Retinal pigment epithelial cell (primary cell): ENCODE data around the gene KISS1.

Experiments
- DNase-seq: peaks from one replicate; pipeline ENCODE4 v3.0.0-alpha.2; 2010; ENCODE audit warnings: low read depth
- H3K4me3 ChIP-seq: 2 replicates; pipeline ENCODE4 v1.5.1; 2011; ENCODE audit warnings: mild to moderate bottlenecking, low read length, control low read depth, moderate library complexity
- TF ChIP-seq, protein P1 (sequence below): conservative IDR thresholded peaks from 2 replicates; pipeline ENCODE4 v1.5.1; 2011; ENCODE audit warnings: low read depth, low read length, control low read depth, inconsistent platforms

The KISS1 gene

DNA sequence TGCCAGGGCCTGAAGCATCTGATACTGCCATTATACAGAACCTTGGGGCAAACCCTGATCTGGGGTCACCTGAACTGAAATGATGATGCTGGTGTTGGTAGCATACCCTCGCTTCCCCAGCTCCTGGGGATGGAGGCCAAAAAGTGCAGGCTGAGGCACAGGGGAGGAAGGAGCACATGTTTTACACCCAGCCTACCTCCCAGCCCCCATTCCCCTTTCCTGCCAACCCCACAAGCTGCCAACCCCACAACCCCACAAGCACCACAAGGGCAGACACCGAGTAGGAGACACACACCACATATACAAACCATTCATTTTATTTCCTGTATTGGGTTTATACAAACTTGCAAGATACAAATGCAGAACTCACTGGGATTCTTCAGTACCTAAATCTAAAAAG lies 22.3 kb upstream of the KISS1 start:
- H3K4me3 ChIP-seq: no peak overlapping the region
- no peak for DNase-seq
- TF ChIP-seq, protein P1, sequence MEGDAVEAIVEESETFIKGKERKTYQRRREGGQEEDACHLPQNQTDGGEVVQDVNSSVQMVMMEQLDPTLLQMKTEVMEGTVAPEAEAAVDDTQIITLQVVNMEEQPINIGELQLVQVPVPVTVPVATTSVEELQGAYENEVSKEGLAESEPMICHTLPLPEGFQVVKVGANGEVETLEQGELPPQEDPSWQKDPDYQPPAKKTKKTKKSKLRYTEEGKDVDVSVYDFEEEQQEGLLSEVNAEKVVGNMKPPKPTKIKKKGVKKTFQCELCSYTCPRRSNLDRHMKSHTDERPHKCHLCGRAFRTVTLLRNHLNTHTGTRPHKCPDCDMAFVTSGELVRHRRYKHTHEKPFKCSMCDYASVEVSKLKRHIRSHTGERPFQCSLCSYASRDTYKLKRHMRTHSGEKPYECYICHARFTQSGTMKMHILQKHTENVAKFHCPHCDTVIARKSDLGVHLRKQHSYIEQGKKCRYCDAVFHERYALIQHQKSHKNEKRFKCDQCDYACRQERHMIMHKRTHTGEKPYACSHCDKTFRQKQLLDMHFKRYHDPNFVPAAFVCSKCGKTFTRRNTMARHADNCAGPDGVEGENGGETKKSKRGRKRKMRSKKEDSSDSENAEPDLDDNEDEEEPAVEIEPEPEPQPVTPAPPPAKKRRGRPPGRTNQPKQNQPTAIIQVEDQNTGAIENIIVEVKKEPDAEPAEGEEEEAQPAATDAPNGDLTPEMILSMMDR: no peak

DNA sequence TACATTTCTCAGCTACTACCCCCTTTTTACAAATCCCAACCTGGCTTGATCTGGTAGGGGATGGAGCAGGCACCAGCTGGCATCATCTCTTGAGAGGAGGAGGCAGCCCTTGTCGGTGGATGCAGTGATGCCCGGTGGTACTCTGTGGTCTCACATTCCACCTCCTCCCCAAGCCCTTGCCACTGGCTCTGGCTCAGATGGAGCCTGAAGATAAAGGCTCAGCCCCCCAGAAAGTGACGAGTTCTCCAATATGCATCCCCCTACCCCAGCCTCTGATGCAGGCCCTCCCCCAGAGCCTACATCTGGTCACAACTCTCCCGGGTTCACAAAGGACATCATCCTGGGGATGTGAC lies 21.3 kb upstream of the KISS1 start:
- H3K4me3 ChIP-seq: no peak overlapping the region
- DNase-seq: no peak
- TF ChIP-seq, protein P1: no peak

DNA sequence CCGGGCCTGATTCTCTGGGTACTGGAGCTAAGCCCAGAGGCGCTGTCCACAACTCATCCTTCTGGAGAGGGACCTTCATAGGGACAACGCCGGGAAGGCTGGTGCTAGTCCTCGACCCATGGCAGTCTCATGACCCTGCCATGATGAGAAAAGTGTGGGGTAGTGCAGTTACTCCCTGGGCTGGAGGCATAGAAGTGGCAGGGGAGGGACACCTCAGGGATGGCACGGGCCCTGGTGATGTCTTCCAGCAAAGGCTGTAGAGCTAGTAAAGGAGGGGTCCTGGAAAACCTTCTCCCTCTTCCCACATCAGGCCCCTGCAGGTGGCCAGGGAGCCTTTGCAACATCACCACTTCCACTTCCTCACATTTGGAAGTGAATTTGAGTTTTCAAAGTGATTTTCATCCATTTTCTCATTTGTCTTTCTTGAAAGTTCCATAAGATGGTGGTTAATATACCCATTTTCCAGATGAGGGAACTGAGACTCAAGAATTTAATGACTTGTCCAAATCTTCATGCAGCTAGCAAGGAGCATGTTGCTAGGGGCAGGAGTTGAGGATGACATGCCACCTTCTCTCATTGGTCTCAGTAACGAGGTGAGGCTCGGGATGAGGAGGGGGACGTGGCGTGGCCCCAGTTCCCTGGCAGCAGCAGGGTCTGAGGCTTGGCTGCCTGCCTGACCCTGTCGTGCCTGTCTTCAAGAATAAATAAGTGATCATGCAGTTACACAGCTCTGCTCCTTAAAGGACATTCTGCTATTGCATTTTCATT lies 20.8 kb upstream of the KISS1 start:
- H3K4me3 ChIP-seq: no peak overlapping the region
- DNase-seq: no peak
- TF ChIP-seq, protein P1: no peak

DNA sequence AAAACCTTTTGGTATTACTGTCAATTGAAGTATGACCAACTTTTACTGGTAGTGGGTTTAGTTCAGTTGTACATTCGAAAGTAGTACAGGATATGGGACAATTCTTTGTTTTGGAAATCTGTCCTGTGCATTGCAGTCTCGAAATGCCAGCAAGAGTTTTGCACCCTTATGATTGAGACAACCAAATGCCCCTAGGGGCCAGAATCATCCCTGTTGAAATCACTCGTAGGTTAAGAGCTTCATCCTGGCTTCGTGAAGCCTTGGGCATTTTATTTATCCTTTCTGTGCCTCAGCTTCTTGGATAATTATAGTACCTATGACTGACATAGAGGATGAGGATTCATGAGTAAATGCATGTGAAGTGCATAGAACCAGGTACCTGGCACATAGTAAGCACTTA lies 19.9 kb upstream of the KISS1 start:
- no peak for DNase-seq
- H3K4me3 ChIP-seq: no peak overlapping the region
- TF ChIP-seq, protein P1: no peak

DNA sequence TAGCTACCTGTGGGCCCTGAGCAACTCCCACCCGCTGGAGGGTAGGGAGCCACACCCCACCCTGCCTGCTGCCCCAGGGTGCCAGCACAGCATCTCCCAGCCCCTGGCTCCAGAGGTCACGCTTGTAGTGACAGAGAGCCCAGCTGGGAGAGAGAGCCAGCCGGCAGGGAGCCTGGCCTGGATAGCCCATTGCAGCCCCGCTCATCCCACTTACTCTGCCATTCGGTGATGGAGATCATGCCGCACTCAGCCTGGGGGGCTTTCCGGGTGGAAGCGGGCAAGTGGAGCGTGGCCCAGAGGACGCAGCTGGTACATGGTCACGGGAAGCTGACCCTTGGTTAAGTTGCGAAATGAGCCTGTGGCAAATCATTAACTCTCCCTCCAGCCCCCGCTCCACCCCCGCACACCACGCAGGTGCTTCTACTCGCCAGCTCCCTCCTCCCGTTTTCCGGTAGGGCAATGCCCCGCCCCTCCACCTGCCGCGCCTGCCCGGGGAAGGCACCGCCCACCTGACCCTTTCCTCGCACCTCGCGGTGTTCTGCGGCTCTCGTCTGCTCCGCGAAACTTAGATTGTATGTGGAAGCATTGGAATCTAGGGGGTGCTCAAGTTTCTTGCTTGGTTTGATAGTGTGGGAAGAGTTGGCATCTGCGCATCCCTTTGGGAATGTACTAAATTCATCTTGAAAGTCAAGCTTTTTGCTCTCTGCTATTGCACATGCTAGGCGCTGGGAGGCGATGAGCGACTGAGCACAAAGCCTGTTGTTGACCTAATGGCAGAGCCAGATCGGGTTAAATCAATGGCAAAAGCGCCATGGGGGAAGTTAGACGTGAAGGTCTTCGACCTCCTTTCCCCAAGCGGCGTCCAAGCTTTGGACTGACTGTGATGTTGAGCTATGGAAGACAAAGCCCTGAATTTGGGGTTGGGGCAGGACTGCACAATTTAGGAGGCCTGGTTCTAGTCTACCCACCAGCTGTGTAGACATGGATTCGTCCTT lies 17.7 kb upstream of the KISS1 start, which contains the start of gene GOLT1A:
TSS of gene GOLT1A (minus strand) at position 321 of the 995 bp plus-strand sequence. CDS start at position 239, 82 bp downstream.
- TF ChIP-seq, protein P1: peak; percentile 74
- peak within 1 kb of the TSS; percentile 42 for H3K4me3 ChIP-seq
- DNase-seq: peak; percentile 33

DNA sequence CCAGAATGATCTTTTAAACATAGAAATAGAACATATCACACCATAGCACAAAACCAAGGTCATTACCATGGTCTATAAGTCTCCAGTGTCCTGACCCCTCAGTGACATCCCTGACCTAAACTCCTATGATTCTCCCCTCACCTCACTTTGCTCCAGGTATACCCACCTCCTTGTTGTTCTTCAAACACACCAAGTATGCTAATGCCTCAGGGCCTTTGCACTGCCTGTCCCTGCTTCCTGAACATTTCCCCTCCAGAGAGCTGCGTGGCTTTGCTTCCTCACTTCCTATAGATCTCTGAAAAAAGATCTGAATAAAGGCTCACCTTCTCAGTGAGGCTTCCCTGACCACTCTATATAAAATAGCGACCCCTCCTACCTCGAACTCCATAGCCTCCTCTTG lies 16.4 kb upstream of the KISS1 start:
- H3K4me3 ChIP-seq: no peak overlapping the region
- no peak for DNase-seq
- TF ChIP-seq, protein P1: no peak
